Measurements from ENCODE around the gene INSRR.

GRCh38 chr1:156866249-156866909 lies 7.5 kb upstream of the INSRR start:
- no peak for TF ChIP-seq SMC3 (IDR thresholded peaks at IDR 0.05)
- TF ChIP-seq JUNB (IDR thresholded peaks at IDR 0.05) = no peak
- TF ChIP-seq POLR2A (IDR thresholded peaks at IDR 0.05; ENCODE audit: low read length) = no peak
- no peak for TF ChIP-seq CTCF (IDR thresholded peaks at IDR 0.05)
- no peak for TF ChIP-seq HOXA7 (CRISPR knock-in tag; IDR thresholded peaks at IDR 0.05)
- TF ChIP-seq EP300 (IDR thresholded peaks at IDR 0.05) = no peak
- TF ChIP-seq USF2 (IDR thresholded peaks at IDR 0.05) = no peak
- TF ChIP-seq RAD21 (conservative IDR thresholded peaks at IDR 0.05 in 1 of 2, IDR thresholded peaks at IDR 0.05 in 1 of 2) = no peak
- no peak for TF ChIP-seq BHLHE40 (IDR thresholded peaks at IDR 0.05; ENCODE audit: low read depth, low read length)

Data from A549 (cell line).